GM19240 (cell line): ENCODE measurements around the gene TMEM163.
"Not testable (repeated sequence)": the region's sequence is repeated elsewhere in the genome, so short reads cannot be mapped to it uniquely, and the experiment has no call there.

Source experiments
- DNase-seq: peaks from one replicate; pipeline ENCODE4 v3.0.0; 2011; ENCODE audit warnings: low spot score; ENCODE audit not compliant: insufficient read length

Gene TMEM163

GRCh38 chr2:134536296-134536695 is 182.5 kb downstream of the TMEM163 start:
- no peak for DNase-seq

- DNase-seq = no peak
These were observed 186.3 kb downstream of the TMEM163 start for GRCh38 chr2:134532537-134532936.

GRCh38 chr2:134527381-134527780 is 191.4 kb downstream of the TMEM163 start:
- DNase-seq = no peak

GRCh38 chr2:134522496-134523455 is 196.0 kb downstream of the TMEM163 start:
- DNase-seq = no peak

- no peak for DNase-seq
These were observed 200.7 kb downstream of the TMEM163 start for GRCh38 chr2:134518101-134518500.

GRCh38 chr2:134515137-134515536 is 203.7 kb downstream of the TMEM163 start:
- no peak for DNase-seq

- no peak for DNase-seq
These were observed 205.4 kb downstream of the TMEM163 start for GRCh38 chr2:134513465-134513804.

GRCh38 chr2:134512734-134513464 is 205.9 kb downstream of the TMEM163 start:
- DNase-seq = no peak

GRCh38 chr2:134508391-134508790 is 210.4 kb downstream of the TMEM163 start:
- no peak for DNase-seq

GRCh38 chr2:134507697-134508096 is 211.1 kb downstream of the TMEM163 start:
- no peak for DNase-seq

GRCh38 chr2:134507159-134507558 is 211.6 kb downstream of the TMEM163 start:
- not testable (repeated sequence) for DNase-seq

GRCh38 chr2:134505446-134505845 is 213.4 kb downstream of the TMEM163 start:
- no peak for DNase-seq

- no peak for DNase-seq
These were observed 214.0 kb downstream of the TMEM163 start for GRCh38 chr2:134504586-134505336.

- DNase-seq = no peak
These were observed 216.7 kb downstream of the TMEM163 start for GRCh38 chr2:134502104-134502503.

- DNase-seq = no peak
These were observed 217.2 kb downstream of the TMEM163 start for GRCh38 chr2:134501476-134502091.

GRCh38 chr2:134500211-134500935 is 218.4 kb downstream of the TMEM163 start:
- no peak for DNase-seq

- no peak for DNase-seq
These were observed 219.4 kb downstream of the TMEM163 start for GRCh38 chr2:134499307-134499926.

- DNase-seq = no peak
These were observed 220.1 kb downstream of the TMEM163 start for GRCh38 chr2:134498654-134499053.

- DNase-seq = no peak
These were observed 225.0 kb downstream of the TMEM163 start for GRCh38 chr2:134493797-134494196.

- DNase-seq = no peak
These were observed 226.9 kb downstream of the TMEM163 start for GRCh38 chr2:134491771-134492441.
